Measurements from ENCODE around the gene B4GALNT4. TPM values are rescaled to one million over a fixed set of nuclear protein-coding genes. Genes with fewer than 3 reads are reported as not detected.
"Not testable (repeated sequence)": the region's sequence is repeated elsewhere in the genome, so short reads cannot be mapped to it uniquely, and the experiment has no call there.

B4GALNT4 gene
- polyA plus RNA-seq, 5 donors, result 40.1 to 62.6 (median 57.2) TPM

DNA sequence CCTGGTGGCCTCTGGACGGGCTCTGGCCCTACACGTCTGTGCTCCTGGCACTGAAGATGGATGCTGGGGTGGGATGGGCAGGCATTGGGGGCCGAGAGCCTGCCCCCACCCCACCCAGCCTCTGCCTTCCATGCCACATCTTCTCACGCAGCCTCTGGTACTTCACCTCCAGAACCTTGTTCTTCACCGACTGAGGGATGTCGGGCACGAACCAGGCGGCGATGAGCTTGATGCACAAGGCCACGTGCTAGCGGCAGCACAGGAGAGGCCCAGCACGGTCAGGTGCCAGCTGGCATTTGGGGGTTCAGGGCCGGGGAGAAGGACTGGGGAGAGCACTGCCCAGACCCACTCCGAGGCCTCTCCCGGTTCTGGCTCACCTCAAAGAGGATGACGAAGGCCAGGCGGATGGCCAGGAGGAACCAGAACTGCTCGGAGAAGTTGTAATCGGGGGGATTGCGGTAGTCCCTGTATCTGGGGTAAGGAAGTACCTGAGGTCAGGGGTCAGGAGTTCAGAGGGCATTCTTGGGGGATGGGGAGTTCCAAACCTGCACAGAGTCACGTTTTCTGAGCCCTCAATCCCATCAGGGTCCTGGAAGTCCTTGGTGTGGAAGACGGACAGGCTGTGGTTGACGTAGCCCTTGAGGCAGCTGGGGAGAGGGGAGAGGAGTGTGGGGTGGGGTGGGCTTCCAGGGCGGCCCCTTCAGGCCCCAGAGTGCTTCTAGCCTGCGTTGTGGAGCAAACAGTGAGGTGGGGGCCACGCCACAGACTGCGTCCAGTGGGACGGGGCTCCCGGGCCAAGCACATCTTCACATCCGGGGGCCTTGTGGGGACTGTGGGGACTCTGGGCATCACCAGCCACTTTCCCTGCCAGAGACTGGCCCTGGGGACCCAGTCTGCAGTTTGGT lies 49.3 kb downstream of the B4GALNT4 start:
- no peak for DNase-seq

DNA sequence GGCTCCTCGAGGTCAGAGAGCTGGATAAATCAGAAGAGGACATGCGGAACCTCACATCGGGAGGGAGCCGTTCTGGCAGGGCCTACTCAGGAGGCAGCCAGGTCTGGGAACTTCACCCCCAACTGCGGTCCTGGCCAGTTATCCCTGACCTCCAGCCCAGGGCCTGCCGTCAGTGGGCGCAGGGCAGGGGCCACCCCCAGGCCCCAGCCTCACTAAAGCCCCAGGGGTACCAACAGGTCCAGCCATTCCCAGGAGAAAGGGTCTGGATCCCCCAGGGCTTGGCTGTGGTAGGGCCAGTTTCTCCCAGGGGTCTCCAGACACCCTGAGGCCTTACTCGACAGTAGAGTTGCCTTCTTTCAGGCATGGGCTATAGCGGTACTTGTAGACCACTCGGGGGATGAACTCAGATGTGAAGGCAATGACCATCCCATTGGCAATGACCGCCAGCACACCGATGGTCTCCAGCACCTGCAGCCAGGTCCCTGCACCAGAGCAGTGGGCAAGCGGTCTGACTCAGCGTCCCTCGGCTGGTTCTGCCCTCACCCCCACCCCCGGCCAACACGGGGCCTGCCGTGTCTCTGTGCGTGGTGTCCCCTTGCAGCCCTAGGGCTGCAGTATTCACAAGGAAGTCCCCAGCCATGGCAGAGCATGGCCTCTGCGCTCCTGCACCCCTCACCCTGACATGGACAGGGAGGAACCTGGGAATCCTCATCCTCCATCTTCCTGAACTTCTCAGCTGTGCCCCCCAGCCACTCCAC lies 50.1 kb downstream of the B4GALNT4 start:
- DNase-seq, result no peak

- DNase-seq, result no peak
Observed at GRCh38 chr11:420054-420910, 51.0 kb downstream of the B4GALNT4 start.

GRCh38 chr11:420911-421321 lies 51.6 kb downstream of the B4GALNT4 start:
- DNase-seq, result no peak

DNA sequence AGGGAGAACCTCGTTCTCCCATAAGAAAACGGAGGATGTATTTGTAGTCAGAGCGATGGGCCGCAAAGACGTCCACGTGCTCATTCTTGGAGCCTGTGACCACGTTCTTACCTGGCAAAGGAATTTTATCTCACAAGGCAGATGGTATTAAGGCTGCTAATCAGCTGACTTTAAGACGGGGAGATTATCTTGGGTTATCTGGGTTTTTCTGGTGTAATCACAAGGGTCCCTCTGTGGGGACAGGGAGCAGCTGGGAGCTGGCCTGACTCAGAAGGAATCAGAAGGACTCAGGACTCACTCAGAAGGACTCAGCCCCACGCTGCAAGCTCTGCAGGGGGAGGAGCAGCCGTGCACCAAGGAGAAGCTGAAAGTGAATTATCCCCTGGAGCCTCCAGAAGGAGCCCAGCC lies 53.0 kb downstream of the B4GALNT4 start:
- no peak for DNase-seq

DNA sequence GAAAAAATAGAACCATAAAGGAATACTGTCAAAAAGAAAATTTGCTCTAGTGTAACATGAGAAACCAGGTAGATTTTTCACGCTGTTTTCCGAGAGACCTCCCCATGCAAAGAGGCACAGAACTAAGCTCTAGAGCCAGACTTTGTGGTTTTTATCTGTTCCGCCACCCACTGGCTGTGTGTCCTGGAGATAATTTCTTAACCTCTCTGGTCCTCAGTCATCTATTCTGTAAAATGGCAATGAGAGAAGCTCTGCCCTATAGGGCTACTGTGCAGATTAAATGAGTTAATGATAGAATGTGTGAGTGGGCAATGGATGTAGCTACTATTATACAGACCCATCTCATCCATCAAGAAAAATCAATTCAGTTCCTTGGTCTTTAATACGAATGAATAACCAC lies 54.9 kb downstream of the B4GALNT4 start:
- DNase-seq, result no peak

DNA sequence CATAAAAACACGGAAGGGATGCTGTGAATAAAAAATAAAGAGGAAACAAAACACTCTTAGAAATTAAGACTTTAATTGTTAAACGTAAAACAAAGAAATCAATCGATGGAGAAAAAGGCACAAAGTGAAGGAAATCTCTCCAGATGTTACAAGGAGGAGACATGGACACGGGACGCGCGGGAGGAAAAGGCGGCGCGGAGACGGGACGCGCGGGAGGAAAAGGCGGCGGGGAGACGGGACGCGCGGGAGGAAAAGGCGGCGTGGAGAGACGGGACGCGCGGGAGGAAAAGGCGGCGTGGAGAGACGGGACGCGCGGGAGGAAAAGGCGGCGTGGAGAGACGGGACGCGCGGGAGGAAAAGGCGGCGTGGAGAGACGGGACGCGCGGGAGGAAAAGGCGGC lies 55.5 kb downstream of the B4GALNT4 start:
- not testable (repeated sequence) for DNase-seq

GRCh38 chr11:425301-425700 lies 56.0 kb downstream of the B4GALNT4 start:
- DNase-seq, result no peak

GRCh38 chr11:426851-427250 lies 57.6 kb downstream of the B4GALNT4 start:
- no peak for DNase-seq

DNA sequence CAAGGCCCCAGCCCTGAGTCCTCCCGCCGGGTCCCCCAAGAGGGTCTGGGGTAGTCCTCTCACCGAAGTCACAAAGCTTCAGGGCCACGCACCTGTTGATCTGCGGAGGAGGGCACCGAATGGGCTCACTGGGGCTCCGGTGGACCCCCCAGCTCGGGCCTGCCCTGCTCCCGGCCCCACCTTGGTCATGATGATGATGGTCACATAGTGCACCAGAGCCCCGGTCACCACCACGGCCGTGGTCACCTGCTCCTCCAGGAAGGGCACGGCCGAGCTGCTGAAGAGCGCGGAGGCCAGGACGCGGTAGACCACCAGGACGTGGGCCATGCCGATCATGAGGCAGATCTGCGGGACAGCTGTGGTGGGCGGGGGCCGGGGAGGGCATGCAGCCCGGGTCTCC lies 59.0 kb downstream of the B4GALNT4 start:
- no peak for DNase-seq

- no peak for DNase-seq
Observed at GRCh38 chr11:429391-429790, 60.1 kb downstream of the B4GALNT4 start.

DNA sequence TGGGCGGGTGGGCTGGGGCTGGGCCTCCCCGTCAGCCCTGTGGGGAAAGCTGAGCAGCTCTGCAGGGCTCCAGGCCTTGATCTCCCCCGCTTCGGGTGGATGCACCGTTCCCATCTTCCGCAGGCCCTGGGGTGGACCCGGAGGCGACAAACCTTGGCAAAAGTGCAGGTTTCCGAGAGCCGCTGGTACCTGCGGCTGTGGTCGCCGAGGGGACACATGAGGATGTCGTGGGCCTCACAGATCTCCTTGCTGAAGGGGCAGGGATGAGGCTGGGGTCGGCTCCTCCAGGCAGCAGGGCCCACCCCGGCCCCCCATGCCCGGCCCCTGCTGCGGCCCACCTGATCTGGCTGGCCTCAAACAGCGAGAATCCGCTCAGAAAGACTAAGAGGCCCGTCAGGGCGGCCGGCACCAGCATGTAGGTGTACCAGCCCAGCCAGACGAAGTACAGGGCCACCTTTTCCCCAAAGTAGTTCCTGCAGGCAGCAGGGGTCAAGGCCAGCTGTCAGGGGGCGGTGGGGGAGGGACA lies 60.7 kb downstream of the B4GALNT4 start:
- DNase-seq, result no peak

Other genes starting within 250 kb of the B4GALNT4 start
- gene SCGB1C1, start 176.4 kb upstream of the B4GALNT4 start, polyA plus RNA-seq (ENCODE audit: insufficient read depth in 1 of 5, insufficient read length in 5 of 5, low replicate concordance in 1 of 5), result not detected
- gene BET1L, start 162.1 kb upstream of the B4GALNT4 start, polyA plus RNA-seq (ENCODE audit: insufficient read depth in 1 of 5, insufficient read length in 5 of 5, low replicate concordance in 1 of 5), result 10 to 100 TPM; 32.2 to 54.4 (median 45.5) TPM
- 10 to 100 TPM; 60.3 to 94.1 (median 71.1) TPM for gene RIC8A, start 161.8 kb upstream of the B4GALNT4 start, polyA plus RNA-seq (ENCODE audit: insufficient read depth in 1 of 5, insufficient read length in 5 of 5, low replicate concordance in 1 of 5)
- gene SIRT3, start 133.2 kb upstream of the B4GALNT4 start, polyA plus RNA-seq (ENCODE audit: insufficient read depth in 1 of 5, insufficient read length in 5 of 5, low replicate concordance in 1 of 5), result 10 to 100 TPM; 24.6 to 35.2 (median 31.2) TPM
- 100 to 1,000 TPM; 131 to 161 (median 153) TPM for gene PSMD13, start 132.5 kb upstream of the B4GALNT4 start, polyA plus RNA-seq (ENCODE audit: insufficient read depth in 1 of 5, insufficient read length in 5 of 5, low replicate concordance in 1 of 5)
- under 1 TPM in 3 of 5 donors, not detected in 2; 0.04 to 0.07 (median 0.06) TPM for gene NLRP6, start 91.1 kb upstream of the B4GALNT4 start, polyA plus RNA-seq (ENCODE audit: insufficient read depth in 1 of 5, insufficient read length in 5 of 5, low replicate concordance in 1 of 5)
- gene PGGHG, start 80.4 kb upstream of the B4GALNT4 start, polyA plus RNA-seq (ENCODE audit: insufficient read depth in 1 of 5, insufficient read length in 5 of 5, low replicate concordance in 1 of 5), result 10 to 100 TPM; 12.3 to 27.9 (median 18.1) TPM
- under 1 TPM; 0.14 to 0.43 (median 0.33) TPM for gene IFITM5, start 70.0 kb upstream of the B4GALNT4 start, polyA plus RNA-seq (ENCODE audit: insufficient read depth in 1 of 5, insufficient read length in 5 of 5, low replicate concordance in 1 of 5)
- gene IFITM2, start 61.7 kb upstream of the B4GALNT4 start, polyA plus RNA-seq (ENCODE audit: insufficient read depth in 1 of 5, insufficient read length in 5 of 5, low replicate concordance in 1 of 5), result 100 to 1,000 TPM; 108 to 193 (median 143) TPM
- 10 to 100 TPM in 4 of 5 donors, 1 to 10 TPM in 1; 9.3 to 14.1 (median 13.2) TPM for gene IFITM1, start 55.5 kb upstream of the B4GALNT4 start, polyA plus RNA-seq (ENCODE audit: insufficient read depth in 1 of 5, insufficient read length in 5 of 5, low replicate concordance in 1 of 5)
- gene IFITM3, start 48.6 kb upstream of the B4GALNT4 start, polyA plus RNA-seq (ENCODE audit: insufficient read depth in 1 of 5, insufficient read length in 5 of 5, low replicate concordance in 1 of 5), result 100 to 1,000 TPM; 255 to 655 (median 324) TPM
- gene PKP3, start 24.7 kb downstream of the B4GALNT4 start, polyA plus RNA-seq (ENCODE audit: insufficient read depth in 1 of 5, insufficient read length in 5 of 5, low replicate concordance in 1 of 5), result 10 to 100 TPM in 4 of 5 donors, 1 to 10 TPM in 1; 9.5 to 17.4 (median 13.3) TPM
- 10 to 100 TPM; 19.0 to 44.1 (median 33.8) TPM for gene SIGIRR, start 45.5 kb downstream of the B4GALNT4 start, polyA plus RNA-seq (ENCODE audit: insufficient read depth in 1 of 5, insufficient read length in 5 of 5, low replicate concordance in 1 of 5)
- 1 to 10 TPM; 4.5 to 9.0 (median 6.8) TPM for gene ANO9, start 72.5 kb downstream of the B4GALNT4 start, polyA plus RNA-seq (ENCODE audit: insufficient read depth in 1 of 5, insufficient read length in 5 of 5, low replicate concordance in 1 of 5)
- 10 to 100 TPM; 21.2 to 31.5 (median 25.8) TPM for gene PTDSS2, start 80.8 kb downstream of the B4GALNT4 start, polyA plus RNA-seq (ENCODE audit: insufficient read depth in 1 of 5, insufficient read length in 5 of 5, low replicate concordance in 1 of 5)
- gene RNH1, start 137.7 kb downstream of the B4GALNT4 start, polyA plus RNA-seq (ENCODE audit: insufficient read depth in 1 of 5, insufficient read length in 5 of 5, low replicate concordance in 1 of 5), result 100 to 1,000 TPM in 1 of 5 donors, 10 to 100 TPM in 4; 63.3 to 130 (median 87.3) TPM
- gene HRAS, start 166.1 kb downstream of the B4GALNT4 start, polyA plus RNA-seq (ENCODE audit: insufficient read depth in 1 of 5, insufficient read length in 5 of 5, low replicate concordance in 1 of 5), result 10 to 100 TPM; 27.3 to 63.3 (median 38.2) TPM
- gene LRRC56, start 168.0 kb downstream of the B4GALNT4 start, polyA plus RNA-seq (ENCODE audit: insufficient read depth in 1 of 5, insufficient read length in 5 of 5, low replicate concordance in 1 of 5), result 1 to 10 TPM; 2.3 to 5.0 (median 3.3) TPM
- gene LMNTD2, start 191.2 kb downstream of the B4GALNT4 start, polyA plus RNA-seq (ENCODE audit: insufficient read depth in 1 of 5, insufficient read length in 5 of 5, low replicate concordance in 1 of 5), result 1 to 10 TPM; 1.6 to 4.9 (median 2.8) TPM
- gene RASSF7, start 191.5 kb downstream of the B4GALNT4 start, polyA plus RNA-seq (ENCODE audit: insufficient read depth in 1 of 5, insufficient read length in 5 of 5, low replicate concordance in 1 of 5), result 10 to 100 TPM; 16.5 to 41.2 (median 27.6) TPM
- gene PHRF1, start 207.0 kb downstream of the B4GALNT4 start, polyA plus RNA-seq (ENCODE audit: insufficient read depth in 1 of 5, insufficient read length in 5 of 5, low replicate concordance in 1 of 5), result 10 to 100 TPM; 16.0 to 28.3 (median 20.4) TPM
- gene IRF7, start 246.5 kb downstream of the B4GALNT4 start, polyA plus RNA-seq (ENCODE audit: insufficient read depth in 1 of 5, insufficient read length in 5 of 5, low replicate concordance in 1 of 5), result 10 to 100 TPM in 3 of 5 donors, 1 to 10 TPM in 2; 6.9 to 19.1 (median 11.5) TPM

Measured in right lung (tissue), 5 donors.